GM19468 (cell line): ENCODE data around the gene ZSCAN25.
A peak's percentile ranks its signal among the peaks of the same experiment; 100 is the strongest.
"Not testable (repeated sequence)": the region's sequence is repeated elsewhere in the genome, so short reads cannot be mapped to it uniquely, and the experiment has no call there.

Source experiments
- ATAC-seq: cut with Tn5 transposase; IDR thresholded peaks from one replicate; pipeline ENCODE4 v1.9.1; 2021; ENCODE audit warnings: mild to moderate bottlenecking, moderate library complexity, moderate number of reproducible peaks; ENCODE audit not compliant: unreplicated experiment; ENCODE audit errors: extremely low read depth

The ZSCAN25 gene

GRCh38 chr7:99616359-99617191 lies at the start of gene ZSCAN25:
ZSCAN25 (plus strand) TSS chr7:99616946; CDS start chr7:99619607, 2,661 bp downstream.
- peak; percentile 88 for ATAC-seq

GRCh38 chr7:99568770-99569169 lies 48.0 kb upstream of the ZSCAN25 start:
- ATAC-seq: not testable (repeated sequence)

GRCh38 chr7:99571768-99572167 lies 45.0 kb upstream of the ZSCAN25 start:
- ATAC-seq: no peak

GRCh38 chr7:99573257-99573656 lies 43.5 kb upstream of the ZSCAN25 start:
- ATAC-seq: no peak

- no peak for ATAC-seq
Measured at GRCh38 chr7:99576251-99576650, 40.5 kb upstream of the ZSCAN25 start.

- ATAC-seq: no peak
Measured at GRCh38 chr7:99579281-99579955, 37.3 kb upstream of the ZSCAN25 start.

- no peak for ATAC-seq
Measured at GRCh38 chr7:99579956-99580777, 36.6 kb upstream of the ZSCAN25 start.

- not testable (repeated sequence) for ATAC-seq
Measured at GRCh38 chr7:99580778-99581332, 35.9 kb upstream of the ZSCAN25 start.

GRCh38 chr7:99588868-99589267 lies 27.9 kb upstream of the ZSCAN25 start:
- no peak for ATAC-seq

GRCh38 chr7:99594948-99595745 lies 21.6 kb upstream of the ZSCAN25 start:
- ATAC-seq: no peak

GRCh38 chr7:99596408-99596955 lies 20.3 kb upstream of the ZSCAN25 start:
- ATAC-seq: no peak

- ATAC-seq: no peak
Measured at GRCh38 chr7:99597762-99598501, 18.8 kb upstream of the ZSCAN25 start, which contains the start of gene TMEM225B. TMEM225B (plus strand) TSS chr7:99598267; CDS start chr7:99604389, 6,122 bp downstream.

- ATAC-seq: no peak
Measured at GRCh38 chr7:99599836-99600235, 16.9 kb upstream of the ZSCAN25 start.

- ATAC-seq: no peak
Measured at GRCh38 chr7:99601656-99602310, 15.0 kb upstream of the ZSCAN25 start.

GRCh38 chr7:99605527-99605926 lies 11.2 kb upstream of the ZSCAN25 start:
- ATAC-seq: no peak

GRCh38 chr7:99606531-99606930 lies 10.2 kb upstream of the ZSCAN25 start:
- no peak for ATAC-seq

- ATAC-seq: no peak
Measured at GRCh38 chr7:99607548-99607947, 9.2 kb upstream of the ZSCAN25 start.

GRCh38 chr7:99614495-99614894 lies 2.3 kb upstream of the ZSCAN25 start:
- ATAC-seq: no peak
